Stimulated activated CD4-positive, alpha-beta T cell treated with anti-CD3 and anti-CD28 coated beads, Interleukin-4, amount 100 ng/mL, for 24 hours (primary cell): ENCODE measurements around the gene SSB.
A peak's percentile ranks its signal among the peaks of the same experiment; 100 is the strongest.
"Not testable (repeated sequence)": the region's sequence is repeated elsewhere in the genome, so short reads cannot be mapped to it uniquely, and the experiment has no call there.

ENCODE experiments used
- DNase-seq: peaks from one replicate; pipeline ENCODE4 v3.0.0-alpha.2; 2020

The SSB gene

GRCh38 chr2:169782513-169782912 is 16.2 kb upstream of the SSB start:
- no peak for DNase-seq

GRCh38 chr2:169790581-169790980 is 8.1 kb upstream of the SSB start:
- DNase-seq: no peak

GRCh38 chr2:169795181-169795580 is 3.5 kb upstream of the SSB start:
- DNase-seq: no peak

DNA sequence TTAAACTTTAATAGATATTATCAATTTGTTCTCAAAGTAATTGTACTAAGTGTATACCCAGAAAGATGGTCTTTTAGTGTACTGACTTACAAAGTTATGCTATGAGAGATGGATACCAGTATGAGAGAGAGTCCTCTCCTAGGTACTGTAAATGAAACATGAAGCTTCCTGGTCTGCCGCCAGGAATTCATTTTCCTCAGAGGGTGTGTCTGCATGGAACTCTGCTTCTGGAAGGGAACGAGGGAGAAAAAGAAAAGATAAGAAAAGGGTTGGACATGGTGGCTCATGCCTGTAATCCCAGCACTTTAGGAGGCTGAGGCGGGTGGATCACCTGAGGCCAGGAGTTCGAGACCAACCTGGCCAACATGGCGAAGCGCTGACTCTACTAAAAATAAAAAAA is 2.2 kb upstream of the SSB start:
- no peak for DNase-seq

GRCh38 chr2:169797601-169798000 is 1.1 kb upstream of the SSB start:
- no peak for DNase-seq

DNA sequence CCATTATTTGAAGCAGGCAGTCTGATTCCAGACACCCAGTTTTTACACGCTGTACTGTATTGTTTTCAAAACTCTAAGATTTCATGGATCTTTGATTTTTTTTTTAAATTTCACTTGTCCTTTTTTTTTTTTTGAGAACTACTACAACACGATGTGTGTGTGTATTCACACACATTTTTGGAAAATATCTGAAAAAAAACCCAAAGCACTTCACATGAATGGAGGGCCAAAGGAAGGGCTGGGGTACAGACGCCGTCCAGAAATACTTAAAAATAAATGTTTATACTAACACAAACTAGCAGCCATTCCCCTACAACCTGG is 314 bp upstream of the SSB start:
- no peak for DNase-seq

GRCh38 chr2:169803480-169803879 is 4.8 kb downstream of the SSB start:
- no peak for DNase-seq

GRCh38 chr2:169806586-169806985 is 7.9 kb downstream of the SSB start:
- no peak for DNase-seq

DNA sequence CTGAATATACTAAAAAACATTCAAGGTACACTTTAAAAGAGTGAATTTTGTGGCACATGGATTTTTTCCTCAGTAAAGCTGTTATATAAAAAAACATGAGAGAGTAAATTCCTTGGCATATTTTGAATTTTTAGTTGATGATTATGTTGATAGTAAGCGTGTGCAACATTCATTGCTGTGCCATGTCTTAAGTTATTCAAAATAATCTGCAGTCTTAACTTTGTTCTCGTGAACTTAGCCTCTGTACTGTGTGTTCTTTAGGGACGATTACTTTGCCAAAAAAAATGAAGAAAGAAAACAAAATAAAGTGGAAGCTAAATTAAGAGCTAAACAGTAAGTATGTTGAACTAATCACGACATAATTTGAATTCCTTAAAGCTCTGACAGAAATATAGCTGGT is 9.6 kb downstream of the SSB start:
- DNase-seq: no peak

- no peak for DNase-seq
These were observed 17.2 kb downstream of the SSB start for GRCh38 chr2:169815849-169816248.

DNA sequence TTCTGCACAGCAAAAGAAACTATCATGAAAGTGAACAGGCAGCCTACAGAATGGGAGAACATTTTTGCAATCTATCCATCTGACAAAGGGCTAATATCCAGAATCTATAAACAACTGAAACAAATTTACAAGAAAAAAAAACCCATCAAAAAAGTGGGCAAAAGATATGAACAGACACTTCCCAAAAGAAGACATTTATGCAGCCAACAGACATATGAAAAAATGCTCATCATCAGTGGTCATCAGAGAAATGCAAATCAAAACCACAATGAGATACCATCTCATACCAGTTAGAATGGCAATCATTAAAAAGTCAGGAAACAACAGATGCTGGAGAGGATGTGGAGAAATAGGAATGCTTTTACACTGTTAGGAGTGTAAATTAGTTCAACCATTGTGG is 18.3 kb downstream of the SSB start:
- not testable (repeated sequence) for DNase-seq

DNA sequence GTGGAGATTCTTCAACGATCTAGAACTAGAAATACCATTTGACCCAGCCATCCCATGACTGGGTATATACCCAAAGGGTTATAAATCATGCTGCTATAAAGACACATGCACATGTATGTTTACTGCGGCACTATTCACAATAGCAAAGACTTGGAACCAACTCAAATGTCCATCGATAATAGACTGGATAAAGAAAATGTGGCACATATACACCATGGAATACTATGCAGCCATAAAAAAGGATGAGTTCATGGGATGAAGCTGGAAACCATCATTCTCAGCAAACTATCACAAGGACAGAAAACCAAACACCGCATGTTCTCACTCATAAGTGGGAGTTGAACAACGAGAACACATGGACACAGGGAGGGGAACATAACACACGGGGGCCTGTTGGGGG is 18.7 kb downstream of the SSB start:
- not testable (repeated sequence) for DNase-seq

- no peak for DNase-seq
These were observed 19.6 kb downstream of the SSB start for GRCh38 chr2:169818241-169818640.

DNA sequence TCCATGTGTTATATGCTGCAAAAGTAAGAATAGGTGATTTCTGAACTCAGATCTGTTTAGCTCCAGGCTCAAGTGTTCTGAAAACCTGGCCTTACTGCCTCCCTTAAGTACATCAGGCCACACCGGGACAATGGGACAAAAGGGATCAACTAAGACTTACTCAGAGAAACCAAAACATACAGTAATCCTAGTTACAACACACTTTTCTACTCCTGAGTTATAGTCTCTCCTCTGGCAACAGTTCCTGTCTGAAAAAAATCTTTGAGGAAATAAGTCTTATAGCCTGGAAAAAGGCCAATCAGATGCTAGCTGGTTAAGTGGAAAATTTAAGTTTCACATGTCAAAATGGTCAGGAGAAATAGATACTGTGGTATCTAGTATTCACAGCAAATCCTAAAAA is 20.4 kb downstream of the SSB start:
- DNase-seq: no peak

DNA sequence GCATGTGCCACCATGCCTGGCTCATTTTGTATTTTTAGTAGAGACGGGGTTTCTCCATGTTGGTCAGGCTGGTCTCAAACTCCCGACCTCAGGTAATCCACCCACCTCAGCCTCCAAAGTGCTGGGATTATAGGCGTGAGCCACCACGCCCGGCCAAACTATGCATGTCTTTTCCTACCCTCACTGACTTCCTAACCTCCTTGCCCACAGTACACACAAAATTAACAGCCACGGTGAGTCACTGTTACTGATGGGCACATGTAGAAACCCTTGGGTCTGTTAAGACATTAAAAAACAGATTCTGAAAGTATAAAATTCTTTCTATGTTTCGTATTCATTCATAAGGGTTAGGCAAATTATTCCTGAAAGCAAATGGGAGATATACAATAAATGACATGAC is 21.4 kb downstream of the SSB start:
- DNase-seq: not testable (repeated sequence)

DNA sequence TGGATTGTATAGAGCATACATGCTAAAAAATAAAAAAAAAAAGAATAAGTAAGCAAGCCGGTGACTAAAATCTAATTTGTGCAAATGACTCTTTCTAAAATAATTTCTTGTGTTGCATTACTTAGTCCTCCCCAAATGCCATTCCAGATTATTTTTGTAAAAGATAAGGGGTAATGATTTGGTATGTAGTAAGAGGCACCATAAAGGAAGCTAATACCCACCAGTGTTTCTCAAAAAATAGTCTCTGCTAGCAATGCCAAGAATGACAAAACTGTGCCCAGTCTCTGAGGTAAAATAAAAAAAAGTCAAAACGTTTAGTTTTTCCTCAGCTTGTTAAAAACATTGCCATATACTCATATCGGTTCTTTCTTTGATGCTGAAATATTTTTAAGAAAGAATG is 23.4 kb downstream of the SSB start:
- DNase-seq: no peak

DNA sequence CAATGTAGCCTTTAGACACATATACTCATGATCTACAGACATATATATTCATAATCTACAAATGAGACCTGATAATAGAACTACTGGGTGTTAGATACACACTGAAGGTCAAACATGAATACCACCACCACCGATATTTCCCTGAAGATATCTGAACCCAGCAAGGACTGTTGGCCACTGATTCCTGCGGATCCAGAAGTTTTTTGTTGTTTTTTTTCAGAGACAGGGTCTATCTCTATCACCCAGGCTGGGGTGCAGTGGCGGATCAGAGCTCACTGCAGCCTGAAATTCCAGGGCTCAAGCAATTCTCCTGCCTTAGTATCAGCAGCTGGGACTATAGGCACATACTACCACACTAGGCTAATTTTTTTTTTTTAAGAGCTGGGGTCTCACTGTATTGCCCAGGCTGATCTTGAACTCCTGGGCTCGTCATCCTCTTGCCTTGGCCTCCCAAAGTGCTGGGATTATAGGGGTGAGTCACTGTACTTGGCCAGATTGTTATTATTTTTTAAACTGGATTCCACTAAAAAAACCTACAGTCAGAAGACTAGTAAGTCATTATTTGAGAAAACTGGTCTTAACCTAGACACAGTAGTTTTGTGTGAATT is 24.2 kb downstream of the SSB start:
- no peak for DNase-seq

DNA sequence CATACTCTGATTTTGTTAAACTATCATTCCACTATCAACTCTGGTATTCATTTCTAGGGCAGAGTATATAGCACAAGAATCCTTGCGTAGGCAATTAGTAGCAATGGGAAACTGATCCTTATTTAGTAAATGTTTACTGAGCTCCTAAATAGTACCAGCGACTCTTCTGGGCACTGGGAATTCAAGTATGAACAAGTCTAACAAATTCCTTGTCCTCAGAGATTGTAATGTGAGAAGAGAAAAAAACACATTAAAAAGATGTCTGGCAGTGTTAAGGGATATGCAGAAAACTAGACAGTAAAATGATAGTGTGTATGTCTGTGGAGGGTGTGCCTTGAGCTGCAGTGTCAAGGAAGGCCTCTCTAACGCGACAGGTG is 25.3 kb downstream of the SSB start:
- DNase-seq: no peak

DNA sequence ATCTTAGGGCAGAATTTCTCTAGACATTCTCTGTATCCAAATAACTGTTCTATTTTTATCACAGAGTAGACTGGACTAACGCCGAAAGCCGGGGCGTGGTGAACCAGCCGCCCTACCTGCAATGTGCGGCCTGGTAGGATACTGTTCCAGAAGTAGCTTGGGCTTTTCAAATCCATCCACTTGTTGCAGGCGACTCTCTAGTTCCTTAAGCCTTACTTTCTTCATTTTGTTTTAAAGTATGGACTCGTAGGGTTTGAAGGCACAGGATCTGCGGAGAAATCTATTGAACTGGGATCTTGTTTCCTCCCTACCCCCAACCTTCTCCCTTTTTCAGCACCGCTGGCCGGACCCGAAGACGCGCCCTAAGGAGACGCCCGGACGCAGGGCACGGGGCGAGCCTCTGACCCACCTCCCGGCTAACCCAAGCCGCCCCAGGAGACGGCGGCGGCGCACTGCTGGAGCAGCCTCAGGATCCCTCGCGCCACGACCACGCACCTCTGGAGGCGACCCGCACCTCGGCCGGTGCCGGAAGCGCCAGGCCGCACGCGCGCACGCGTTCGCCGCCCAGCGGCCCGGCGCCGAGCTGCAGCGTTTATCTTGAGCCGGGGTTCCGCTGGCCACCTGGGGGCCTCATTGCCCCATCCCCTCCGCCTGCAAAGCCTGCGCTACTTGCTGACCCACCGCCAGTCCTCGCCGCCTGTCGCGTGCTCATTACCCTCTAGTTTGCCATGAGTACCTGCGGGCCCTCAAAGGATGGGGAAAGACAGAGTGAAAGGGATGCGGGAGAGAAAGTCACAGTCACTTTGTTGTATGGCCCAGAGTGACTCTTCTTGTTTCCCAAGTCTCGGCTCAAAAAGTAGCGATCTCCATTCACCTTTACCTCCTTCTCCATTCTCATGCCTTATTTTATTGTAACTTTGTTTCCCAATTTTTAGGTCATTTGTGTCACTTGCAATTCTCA is 26.0 kb downstream of the SSB start, which contains the start of gene METTL5:
Gene METTL5 (minus strand): TSS at position 533 of the 961 bp plus-strand sequence. CDS start 308 bp downstream, at position 225.
- peak; percentile 81 for DNase-seq

DNA sequence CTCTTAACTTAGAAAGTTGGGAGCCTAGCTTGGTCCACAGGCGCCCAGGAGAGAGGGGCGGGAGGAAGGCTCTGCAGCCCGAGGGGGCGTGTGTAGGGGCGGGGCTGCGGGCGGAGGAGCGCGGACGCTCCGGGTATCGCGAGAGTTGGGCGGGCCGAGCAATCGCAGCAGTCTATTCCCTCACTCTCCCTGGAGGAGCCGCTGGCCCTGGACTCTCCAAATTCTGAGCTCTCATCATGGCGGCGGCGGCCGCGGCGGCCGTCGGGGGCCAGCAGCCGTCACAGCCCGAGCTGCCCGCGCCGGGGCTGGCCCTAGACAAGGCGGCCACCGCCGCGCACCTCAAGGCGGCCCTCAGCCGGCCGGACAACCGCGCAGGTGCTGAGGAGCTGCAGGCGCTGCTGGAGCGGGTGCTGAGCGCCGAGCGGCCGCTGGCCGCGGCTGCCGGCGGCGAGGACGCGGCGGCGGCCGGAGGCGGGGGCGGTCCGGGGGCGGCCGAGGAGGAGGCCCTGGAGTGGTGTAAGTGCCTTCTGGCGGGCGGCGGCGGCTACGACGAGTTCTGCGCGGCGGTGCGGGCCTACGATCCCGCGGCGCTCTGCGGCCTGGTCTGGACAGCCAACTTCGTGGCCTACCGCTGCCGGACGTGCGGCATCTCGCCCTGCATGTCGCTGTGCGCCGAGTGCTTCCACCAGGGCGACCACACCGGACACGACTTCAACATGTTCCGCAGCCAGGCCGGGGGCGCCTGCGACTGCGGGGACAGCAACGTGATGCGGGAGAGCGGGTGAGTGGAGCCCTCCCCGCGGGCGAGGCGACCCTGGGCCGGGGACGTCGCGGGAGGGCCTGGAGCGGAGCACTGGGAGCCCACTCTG is 28.8 kb downstream of the SSB start, which contains the start of gene UBR3:
Gene UBR3 (plus strand): TSS at position 183 of the 869 bp plus-strand sequence. CDS start 54 bp downstream, at position 237.
- peak; percentile 91 for DNase-seq

DNA sequence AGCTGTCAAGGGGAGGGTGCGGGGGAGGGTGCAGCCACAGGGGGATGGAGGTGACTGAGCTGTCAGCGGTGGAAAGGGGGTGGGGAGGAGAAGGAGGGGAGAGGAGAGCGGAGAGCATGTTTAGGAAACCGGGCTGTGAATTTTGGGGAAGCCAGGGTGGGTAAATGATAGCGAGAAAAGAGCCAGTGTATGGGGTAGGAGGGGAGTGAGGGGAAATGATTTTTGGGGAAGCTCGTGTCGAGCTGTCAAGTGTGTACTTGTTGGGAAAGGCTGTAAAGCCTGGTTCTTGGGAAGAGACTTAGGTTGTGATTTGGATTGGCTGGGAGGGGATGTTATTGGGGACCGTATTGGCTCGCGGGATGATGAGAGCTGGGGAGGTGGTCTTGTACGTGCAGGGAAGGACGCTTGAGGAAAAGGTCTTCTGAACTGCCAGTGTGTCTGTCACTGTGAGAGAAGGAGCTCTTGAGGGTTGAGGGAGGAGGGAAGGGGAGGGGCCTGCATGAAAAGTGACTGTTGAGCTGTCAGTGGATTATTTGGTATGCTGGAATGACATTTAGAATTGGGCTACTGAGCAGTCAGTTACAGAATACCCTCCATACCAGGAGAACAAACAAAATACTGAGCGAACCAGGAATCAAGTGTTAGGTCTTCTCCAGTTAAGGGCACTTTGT is 29.6 kb downstream of the SSB start:
- DNase-seq: peak; percentile 59

GRCh38 chr2:169834401-169834800 is 35.7 kb downstream of the SSB start:
- DNase-seq: no peak
